K562 (cell line): ENCODE data around the gene SYN1. TPM values are rescaled to one million over a fixed set of nuclear protein-coding genes. Genes with fewer than 3 reads are reported as not detected.

ENCODE experiments used
- DPF2 ChIP-seq: fragments of 450-650 bp; IDR thresholded peaks from 2 replicates; pipeline ENCODE4 v1.6.1; 2016
- ETS1 ChIP-seq: conservative IDR thresholded peaks from 2 replicates; pipeline ENCODE4 v1.6.1; 2011; ENCODE audit warnings: low read depth, mild to moderate bottlenecking, low read length; ENCODE audit not compliant: control insufficient read depth
- HDAC2 ChIP-seq: fragments of 450-650 bp; IDR thresholded peaks from 2 replicates; pipeline ENCODE4 v1.6.1; 2016; ENCODE audit warnings: mild to moderate bottlenecking
- KLF10 ChIP-seq: fragments of 250-450 bp; sonication (Bioruptor Pico); IDR thresholded peaks from 2 replicates; pipeline ENCODE4 v1.6.1; 2021; ENCODE audit warnings: matching md5 sums
- MAFF ChIP-seq: IDR thresholded peaks from 2 replicates; pipeline ENCODE4 v1.6.1; 2012; ENCODE audit warnings: low read length, improper control_type of control experiment
- PKNOX1 ChIP-seq: fragments of 450-650 bp; IDR thresholded peaks from 2 replicates; pipeline ENCODE4 v1.6.1; 2016
- POLR3A ChIP-seq: IDR thresholded peaks from 2 replicates; pipeline ENCODE4 v1.6.1; 2011; ENCODE audit warnings: borderline replicate concordance, mild to moderate bottlenecking, moderate library complexity; ENCODE audit not compliant: insufficient read length, insufficient read depth; ENCODE audit errors: extremely low read depth
- RNF219 ChIP-seq: fragments of 250-450 bp; sonication (Bioruptor Pico); IDR thresholded peaks from 2 replicates; pipeline ENCODE4 v1.5.0; 2022; ENCODE audit warnings: mild to moderate bottlenecking
- SP1 ChIP-seq: sonication (generic); formaldehyde crosslinking; IDR thresholded peaks from 2 replicates; pipeline ENCODE4 v1.8.1; 2022; ENCODE audit warnings: mild to moderate bottlenecking, missing genetic modification reagents
- TEAD2 ChIP-seq: fragments of 450-650 bp; IDR thresholded peaks from 2 replicates; pipeline ENCODE4 v1.6.1; 2016; ENCODE audit warnings: missing genetic modification characterization, control low read depth, missing compliant biosample characterization
- ZFPM2 ChIP-seq: fragments of 250-450 bp; sonication (Bioruptor Pico); IDR thresholded peaks from 2 replicates; pipeline ENCODE4 v1.5.1; 2022; ENCODE audit warnings: mild to moderate bottlenecking
- polyA plus RNA-seq, 8 experiments: library from polyadenylated mRNA; depleted of rRNA in 4 of 8; stranded (reverse) in 5 of 8; unstranded in 3 of 8; fragments of >200 nt; fragmentation: Nextera tagmentation in 2 of 8; fragmentation: Illumina TruSeq in 1 of 8; extraction: Ambion mirVana in 2 of 8; extraction: Trizol in 1 of 8; gene quantifications; 2 replicates each; pipeline versions ENCODE4 v1.2.1 to v1.2.3, GENCODE V29; 2011 to 2014; ENCODE audit warnings: inconsistent platforms in 1 of 8, missing spikeins in 1 of 8
- total RNA-seq, 7 experiments: library from RNA; depleted of rRNA in 6 of 7; stranded (reverse); fragments of >200 nt in 6 of 7; fragmentation: Illumina TruSeq in 2 of 7; extraction: Trizol in 2 of 7; gene quantifications; 2 replicates each; pipeline versions ENCODE4 v1.2.1 to v1.2.3, GENCODE V29; 2011 to 2021; ENCODE audit warnings: low replicate concordance in 1 of 7

The SYN1 gene
- total and polyA plus RNA-seq, 9 of the 15 experiments (the other 6 are each of a cell fraction or from before 2014, with no cell fraction given) = 0.01 to 0.28 (median 0.18) TPM; not detected in 2

- TF ChIP-seq ETS1 (no peak; the same call in 1 of the 2 replicates), MAFF (no peak), SP1 (no peak), RNF219 (CRISPR knock-in tag) (no peak), DPF2 (peak; percentile 21; the same call in 1 of the 2 replicates), KLF10 (CRISPR knock-in tag) (no peak), TEAD2 (no peak), HDAC2 (no peak; the same call in none of the 2 replicates), PKNOX1 (peak; percentile 96), ZFPM2 (CRISPR knock-in tag) (no peak), POLR3A (no peak)
Measured at GRCh38 chrX:47650164-47651042, 30.7 kb upstream of the SYN1 start, which contains the start of gene ELK1 (continued).
